Measurements from ENCODE around the gene GLRB. TPM values are rescaled to one million over a fixed set of nuclear protein-coding genes. Genes with fewer than 3 reads are reported as not detected.
"Not testable (repeated sequence)": the region's sequence is repeated elsewhere in the genome, so short reads cannot be mapped to it uniquely, and the experiment has no call there.

The GLRB gene
- total RNA-seq, 1 donor from 2014 or later = 2.6 TPM

GRCh38 chr4:157165935-157166610, 90.1 kb downstream of the GLRB start:
- TF ChIP-seq CTCF (IDR thresholded peaks at IDR 0.05) = no peak
- no peaks in the 10 kb centered on the region for H3K27me3 ChIP-seq (ENCODE audit: low read depth)
- no peak for DNase-seq
- no peak overlapping the region for H3K27ac ChIP-seq
- H3K4me3 ChIP-seq = no peak overlapping the region
- intact Hi-C loops (cut with DNase I) = no loop called here
- H3K36me3 ChIP-seq = no peaks in the 10 kb centered on the region
- no peak for ATAC-seq
- no peaks in the 10 kb centered on the region for H3K9me3 ChIP-seq
- no peaks in the 10 kb centered on the region for H3K4me1 ChIP-seq

GRCh38 chr4:157170321-157170720, 94.4 kb downstream of the GLRB start:
- Histone ChIP-seq H3K27me3 (ENCODE audit: low read depth) (no peaks in the 10 kb centered on the region), H3K4me1 (no peaks in the 10 kb centered on the region), H3K27ac (no peak overlapping the region), H3K36me3 (no peaks in the 10 kb centered on the region), H3K4me3 (no peak overlapping the region), H3K9me3 (no peaks in the 10 kb centered on the region)
- no peak for TF ChIP-seq CTCF (IDR thresholded peaks at IDR 0.05)
- intact Hi-C loops (cut with DNase I) = no loop called here
- DNase-seq (no peak), ATAC-seq (no peak)

DNA sequence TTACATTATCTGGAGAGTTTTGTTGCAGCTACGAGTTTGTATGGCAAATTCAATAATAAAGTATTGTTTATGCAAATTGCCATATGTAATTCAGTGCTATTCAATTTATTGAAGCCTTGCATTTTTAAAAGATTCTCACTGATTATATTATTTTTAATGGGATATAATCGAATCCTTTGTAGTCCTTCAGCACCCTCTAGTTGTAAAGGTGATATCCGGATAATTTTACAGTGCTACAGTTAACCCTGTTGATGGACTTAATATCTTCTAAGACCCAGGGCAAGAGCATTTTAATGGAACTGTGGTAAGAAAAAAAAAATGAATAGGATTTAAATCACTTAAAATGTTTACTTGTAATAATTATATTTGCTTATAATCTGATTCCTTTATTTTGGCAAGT, 96.1 kb downstream of the GLRB start:
- Histone ChIP-seq H3K4me1 (no peaks in the 10 kb centered on the region), H3K36me3 (no peaks in the 10 kb centered on the region), H3K4me3 (no peak overlapping the region), H3K9me3 (no peaks in the 10 kb centered on the region), H3K27me3 (ENCODE audit: low read depth) (no peaks in the 10 kb centered on the region), H3K27ac (no peak overlapping the region)
- intact Hi-C loops (cut with DNase I) = no loop called here
- TF ChIP-seq CTCF (IDR thresholded peaks at IDR 0.05) = no peak
- ATAC-seq = no peak
- DNase-seq = no peak

DNA sequence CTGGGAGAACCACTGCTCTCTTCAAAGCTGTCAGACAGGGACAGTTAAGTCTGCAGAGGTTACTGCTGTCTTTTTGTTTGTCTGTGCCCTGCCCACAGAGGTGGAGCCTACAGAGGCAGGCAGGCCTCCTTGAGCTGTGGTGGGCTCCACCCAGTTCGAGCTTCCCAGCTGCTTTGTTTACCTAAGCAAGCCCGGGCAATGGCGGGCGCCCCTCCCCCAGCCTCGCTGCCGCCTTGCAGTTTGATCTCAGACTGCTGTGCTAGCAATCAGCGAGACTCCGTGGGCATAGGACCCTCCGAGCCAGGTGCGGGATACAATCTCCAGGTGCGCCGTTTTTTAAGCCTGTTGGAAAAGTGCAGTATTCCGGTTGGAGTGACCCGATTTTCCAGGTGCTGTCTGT, 104.3 kb downstream of the GLRB start:
- H3K4me1 ChIP-seq; H3K4me3 ChIP-seq; H3K9me3 ChIP-seq; intact Hi-C loops (cut with DNase I); H3K27me3 ChIP-seq (ENCODE audit: low read depth); H3K27ac ChIP-seq; H3K36me3 ChIP-seq; DNase-seq; ATAC-seq: not testable (repeated sequence)

DNA sequence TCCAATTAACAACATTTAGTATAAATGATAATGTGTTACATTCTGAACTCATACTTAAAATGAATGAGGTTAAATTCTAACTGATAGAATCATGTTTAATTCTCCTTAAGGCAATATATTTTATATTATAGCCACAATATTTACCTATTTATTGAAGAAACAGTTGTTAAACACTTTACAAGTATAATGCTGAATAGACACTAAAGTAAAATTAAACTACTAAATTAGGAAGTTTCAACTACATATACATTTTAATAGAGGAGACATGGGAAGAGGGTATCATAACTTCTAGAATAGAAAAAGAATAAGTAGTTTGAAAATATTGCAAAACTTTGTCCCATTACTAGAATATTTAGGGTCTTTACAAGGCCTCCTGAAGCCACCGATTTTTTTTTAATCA, 108.3 kb downstream of the GLRB start:
- TF ChIP-seq CTCF (IDR thresholded peaks at IDR 0.05) = no peak
- intact Hi-C loops (cut with DNase I) = no loop called here
- no peak overlapping the region for H3K4me3 ChIP-seq

DNA sequence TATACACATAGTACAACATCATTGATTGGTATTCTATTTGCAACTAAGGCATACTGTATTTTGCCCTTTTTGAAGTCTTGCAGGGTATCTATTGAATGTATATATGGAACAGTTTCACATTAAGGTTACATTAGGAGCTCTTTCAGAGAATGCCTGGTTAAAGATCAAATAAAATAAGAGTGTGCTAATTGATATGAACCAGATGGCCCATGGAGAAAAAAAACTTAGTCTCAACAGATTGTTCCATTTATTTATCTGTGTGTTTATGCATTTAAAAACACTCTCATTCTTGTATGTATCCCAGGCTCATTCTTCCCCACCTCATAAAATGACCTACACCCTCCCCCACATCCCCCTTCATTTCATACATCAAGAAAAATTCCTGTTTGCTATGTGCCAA, 109.4 kb downstream of the GLRB start:
- TF ChIP-seq CTCF (IDR thresholded peaks at IDR 0.05) = no peak
- H3K4me3 ChIP-seq = no peak overlapping the region
- no peaks in the 10 kb centered on the region for H3K27me3 ChIP-seq (ENCODE audit: low read depth)
- DNase-seq (no peak), ATAC-seq (no peak)
- no peak overlapping the region for H3K27ac ChIP-seq
- no peaks in the 10 kb centered on the region for H3K9me3 ChIP-seq
- H3K4me1 ChIP-seq = no peaks in the 10 kb centered on the region
- intact Hi-C loops (cut with DNase I) = no loop called here
- no peaks in the 10 kb centered on the region for H3K36me3 ChIP-seq

More for the DNA sequence above, 108.3 kb downstream of the GLRB start:
- no peaks in the 10 kb centered on the region for H3K36me3 ChIP-seq
- no peaks in the 10 kb centered on the region for H3K27me3 ChIP-seq (ENCODE audit: low read depth)
- ATAC-seq (no peak), DNase-seq (no peak)
- H3K27ac ChIP-seq = no peak overlapping the region
- no peaks in the 10 kb centered on the region for H3K4me1 ChIP-seq
- no peaks in the 10 kb centered on the region for H3K9me3 ChIP-seq
